K562 (cell line): ENCODE data around the gene FFAR1. TPM values are rescaled to one million over a fixed set of nuclear protein-coding genes. Genes with fewer than 3 reads are reported as not detected.

Experiments
- HEY1 ChIP-seq: fragments of 250-450 bp; sonication (Bioruptor Pico); IDR thresholded peaks from 2 replicates; pipeline ENCODE4 v1.5.0; 2020; ENCODE audit warnings: mild to moderate bottlenecking, moderate library complexity, borderline replicate concordance
- NR0B1 ChIP-seq: fragments of 450-650 bp; IDR thresholded peaks from one replicate; pipeline ENCODE4 v1.6.1; 2018; ENCODE audit warnings: mild to moderate bottlenecking, moderate library complexity; ENCODE audit not compliant: partially characterized antibody
- NR2F6 ChIP-seq: fragments of 450-650 bp; formaldehyde crosslinking; IDR thresholded peaks from 2 replicates; pipeline ENCODE4 v1.4.0; 2020; ENCODE audit warnings: mild to moderate bottlenecking
- NR4A1 ChIP-seq, 2 experiments: fragments of 250-450 bp in 1 of 2; fragments of 450-650 bp in 1 of 2; sonication (Bioruptor Pico) in 1 of 2; IDR thresholded peaks; 2 replicates each; pipeline versions ENCODE4 v1.4.0 to v1.6.1; 2016 to 2020; ENCODE audit warnings: mild to moderate bottlenecking in 2 of 2, missing compliant biosample characterization in 1 of 2, missing genetic modification characterization in 1 of 2, moderate library complexity in 1 of 2
- RCOR1 ChIP-seq, 2 experiments: IDR thresholded peaks; 2 replicates each; pipeline ENCODE4 v1.6.1; 2012; ENCODE audit warnings: low read depth in 2 of 2, low read length in 2 of 2, borderline replicate concordance in 1 of 2, improper control_type of control experiment in 1 of 2
- SMAD2 ChIP-seq: fragments of 150-350 bp; IDR thresholded peaks from 2 replicates; pipeline ENCODE4 v1.6.1; 2014; ENCODE audit warnings: low read depth, mild to moderate bottlenecking, low read length
- TARDBP ChIP-seq: fragments of 450-650 bp; IDR thresholded peaks from 2 replicates; pipeline ENCODE4 v1.6.1; 2016
- ZBED1 ChIP-seq: IDR thresholded peaks from 2 replicates; pipeline ENCODE4 v1.6.1; 2014
- ZFP1 ChIP-seq: fragments of 450-650 bp; formaldehyde crosslinking; IDR thresholded peaks from 2 replicates; pipeline ENCODE4 v1.4.0; 2020; ENCODE audit warnings: mild to moderate bottlenecking, mixed read lengths
- ZNF212 ChIP-seq: fragments of 450-650 bp; formaldehyde crosslinking; IDR thresholded peaks from 2 replicates; pipeline ENCODE4 v1.4.0; 2020; ENCODE audit warnings: mild to moderate bottlenecking
- ZNF584 ChIP-seq: fragments of 200-800 bp; sonication (Bioruptor generic); IDR thresholded peaks from 2 replicates; pipeline ENCODE4 v1.6.1; 2016; ENCODE audit warnings: low read depth, mild to moderate bottlenecking, missing genetic modification characterization, missing compliant biosample characterization
- ZNF586 ChIP-seq: fragments of 450-650 bp; formaldehyde crosslinking; conservative IDR thresholded peaks from 2 replicates; pipeline ENCODE4 v1.4.0; 2020; ENCODE audit warnings: mild to moderate bottlenecking, moderate library complexity
- ZNF668 ChIP-seq: fragments of 250-450 bp; sonication (Bioruptor Pico); IDR thresholded peaks from 2 replicates; pipeline ENCODE4 v1.8.0; 2022; ENCODE audit warnings: mild to moderate bottlenecking, inconsistent platforms
- ZNF77 ChIP-seq: fragments of 250-450 bp; sonication (Bioruptor Pico); IDR thresholded peaks from 2 replicates; pipeline ENCODE4 v1.5.0; 2020
- polyA plus RNA-seq, 8 experiments: library from polyadenylated mRNA; depleted of rRNA in 4 of 8; stranded (reverse) in 5 of 8; unstranded in 3 of 8; fragments of >200 nt; fragmentation: Nextera tagmentation in 2 of 8; fragmentation: Illumina TruSeq in 1 of 8; extraction: Ambion mirVana in 2 of 8; extraction: Trizol in 1 of 8; gene quantifications; 2 replicates each; pipeline versions ENCODE4 v1.2.1 to v1.2.3, GENCODE V29; 2011 to 2014; ENCODE audit warnings: inconsistent platforms in 1 of 8, missing spikeins in 1 of 8
- total RNA-seq, 7 experiments: library from RNA; depleted of rRNA in 6 of 7; stranded (reverse); fragments of >200 nt in 6 of 7; fragmentation: Illumina TruSeq in 2 of 7; extraction: Trizol in 2 of 7; gene quantifications; 2 replicates each; pipeline versions ENCODE4 v1.2.1 to v1.2.3, GENCODE V29; 2011 to 2021; ENCODE audit warnings: low replicate concordance in 1 of 7
- TF ChIP-seq, protein P1 (sequence below): conservative IDR thresholded peaks from 2 replicates; pipeline ENCODE4 v1.6.1; 2011; ENCODE audit warnings: low read depth, mild to moderate bottlenecking, low read length; ENCODE audit not compliant: control insufficient read depth
- TF ChIP-seq, protein P2 (sequence below): fragments of 450-650 bp; IDR thresholded peaks from 2 replicates; pipeline ENCODE4 v1.6.1; 2016; ENCODE audit warnings: antibody characterized with exemption
- TF ChIP-seq, protein P3 (sequence below), 2 experiments: fragments of 450-650 bp in 1 of 2; sonication (generic) in 1 of 2; formaldehyde crosslinking; conservative IDR thresholded peaks; 2 replicates each; pipeline versions ENCODE4 v1.4.0 to v1.8.1; 2020 to 2022; ENCODE audit warnings: mild to moderate bottlenecking in 1 of 2, missing genetic modification reagents in 1 of 2
- TF ChIP-seq, protein P4 (sequence below): fragments of 450-650 bp; IDR thresholded peaks from 2 replicates; pipeline ENCODE4 v1.6.1; 2017; ENCODE audit warnings: antibody characterized with exemption, mild to moderate bottlenecking

The FFAR1 gene
- total and polyA plus RNA-seq, 9 of the 15 experiments (the other 6 are each of a cell fraction or from before 2014, with no cell fraction given), result not detected

DNA sequence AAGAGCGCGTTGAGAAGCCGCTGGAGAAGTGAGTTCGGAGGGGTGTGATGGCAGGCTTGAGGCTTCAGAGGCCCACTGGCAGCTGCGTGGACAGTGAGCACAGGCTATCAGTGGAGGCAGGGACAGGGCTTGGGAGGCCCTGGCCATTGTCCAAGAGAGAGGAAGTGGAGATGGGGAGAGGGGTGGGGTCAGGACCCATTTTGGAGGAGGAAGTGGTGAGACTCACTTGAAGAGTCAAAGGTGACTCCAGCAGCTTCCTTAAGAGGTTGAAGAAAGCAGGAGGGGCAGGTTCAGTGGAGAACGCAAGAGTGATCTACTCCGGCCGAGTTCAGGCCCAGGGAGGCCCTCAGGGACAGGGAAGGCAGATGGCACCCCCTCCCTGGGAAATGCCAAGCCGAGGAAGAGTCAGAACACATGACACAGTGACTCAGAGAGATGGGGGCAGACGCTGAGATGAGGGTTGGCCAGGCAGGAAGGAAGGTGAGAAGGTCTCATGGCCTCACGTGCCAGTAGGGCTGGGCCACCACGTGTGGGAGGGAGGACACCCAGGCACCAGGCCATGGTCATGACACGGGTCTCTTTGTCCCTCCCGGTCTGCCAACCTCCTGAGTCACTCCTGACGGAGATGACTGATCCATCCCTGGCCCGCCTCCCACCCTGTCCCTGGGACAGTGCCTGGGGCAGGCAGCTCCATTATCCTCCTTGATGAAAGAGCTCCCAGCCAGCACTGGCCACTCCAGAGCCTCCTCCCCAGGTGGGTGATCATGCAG lies 28.8 kb upstream of the FFAR1 start (continued):
- TF ChIP-seq, protein P1, sequence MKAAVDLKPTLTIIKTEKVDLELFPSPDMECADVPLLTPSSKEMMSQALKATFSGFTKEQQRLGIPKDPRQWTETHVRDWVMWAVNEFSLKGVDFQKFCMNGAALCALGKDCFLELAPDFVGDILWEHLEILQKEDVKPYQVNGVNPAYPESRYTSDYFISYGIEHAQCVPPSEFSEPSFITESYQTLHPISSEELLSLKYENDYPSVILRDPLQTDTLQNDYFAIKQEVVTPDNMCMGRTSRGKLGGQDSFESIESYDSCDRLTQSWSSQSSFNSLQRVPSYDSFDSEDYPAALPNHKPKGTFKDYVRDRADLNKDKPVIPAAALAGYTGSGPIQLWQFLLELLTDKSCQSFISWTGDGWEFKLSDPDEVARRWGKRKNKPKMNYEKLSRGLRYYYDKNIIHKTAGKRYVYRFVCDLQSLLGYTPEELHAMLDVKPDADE, result no peak
- TF ChIP-seq TARDBP (no peak), ZFP1 (CRISPR knock-in tag) (no peak), HEY1 (CRISPR knock-in tag) (no peak), ZNF668 (CRISPR knock-in tag) (no peak), NR2F6 (CRISPR knock-in tag) (no peak), NR4A1 (CRISPR knock-in tag; IDR thresholded peaks at IDR 0.05) (no peak), NR4A1 (tag; IDR thresholded peaks at IDR 0.05) (peak; percentile 81), SMAD2 (no peak), NR0B1 (no peak), ZNF586 (no peak), ZNF584 (peak; percentile 74; the same call in 1 of the 2 replicates), ZNF77 (CRISPR knock-in tag) (no peak), RCOR1 (IDR thresholded peaks at IDR 0.05; ENCODE audit: borderline replicate concordance in 1 of 2, low read depth in 2 of 2, low read length in 2 of 2) (peak in 1 of 2 experiments; percentile 9; a peak in 1 of 4 replicates), ZBED1 (no peak), ZNF212 (CRISPR knock-in tag) (no peak)
- TF ChIP-seq, protein P2, sequence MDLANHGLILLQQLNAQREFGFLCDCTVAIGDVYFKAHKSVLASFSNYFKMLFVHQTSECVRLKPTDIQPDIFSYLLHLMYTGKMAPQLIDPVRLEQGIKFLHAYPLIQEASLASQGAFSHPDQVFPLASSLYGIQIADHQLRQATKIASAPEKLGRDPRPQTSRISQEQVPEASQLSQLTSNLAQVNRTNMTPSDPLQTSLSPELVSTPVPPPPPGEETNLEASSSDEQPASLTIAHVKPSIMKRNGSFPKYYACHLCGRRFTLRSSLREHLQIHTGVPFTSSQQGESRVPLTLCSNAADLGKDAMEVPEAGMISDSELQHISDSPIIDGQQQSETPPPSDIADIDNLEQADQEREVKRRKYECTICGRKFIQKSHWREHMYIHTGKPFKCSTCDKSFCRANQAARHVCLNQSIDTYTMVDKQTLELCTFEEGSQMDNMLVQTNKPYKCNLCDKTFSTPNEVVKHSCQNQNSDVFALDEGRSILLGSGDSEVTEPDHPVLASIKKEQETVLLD, result peak; percentile 21; the same call in 1 of the 2 replicates
- TF ChIP-seq, protein P3, sequence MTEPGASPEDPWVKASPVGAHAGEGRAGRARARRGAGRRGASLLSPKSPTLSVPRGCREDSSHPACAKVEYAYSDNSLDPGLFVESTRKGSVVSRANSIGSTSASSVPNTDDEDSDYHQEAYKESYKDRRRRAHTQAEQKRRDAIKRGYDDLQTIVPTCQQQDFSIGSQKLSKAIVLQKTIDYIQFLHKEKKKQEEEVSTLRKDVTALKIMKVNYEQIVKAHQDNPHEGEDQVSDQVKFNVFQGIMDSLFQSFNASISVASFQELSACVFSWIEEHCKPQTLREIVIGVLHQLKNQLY (CRISPR knock-in tag; conservative IDR thresholded peaks at IDR 0.05), result no peak
- TF ChIP-seq, protein P4, sequence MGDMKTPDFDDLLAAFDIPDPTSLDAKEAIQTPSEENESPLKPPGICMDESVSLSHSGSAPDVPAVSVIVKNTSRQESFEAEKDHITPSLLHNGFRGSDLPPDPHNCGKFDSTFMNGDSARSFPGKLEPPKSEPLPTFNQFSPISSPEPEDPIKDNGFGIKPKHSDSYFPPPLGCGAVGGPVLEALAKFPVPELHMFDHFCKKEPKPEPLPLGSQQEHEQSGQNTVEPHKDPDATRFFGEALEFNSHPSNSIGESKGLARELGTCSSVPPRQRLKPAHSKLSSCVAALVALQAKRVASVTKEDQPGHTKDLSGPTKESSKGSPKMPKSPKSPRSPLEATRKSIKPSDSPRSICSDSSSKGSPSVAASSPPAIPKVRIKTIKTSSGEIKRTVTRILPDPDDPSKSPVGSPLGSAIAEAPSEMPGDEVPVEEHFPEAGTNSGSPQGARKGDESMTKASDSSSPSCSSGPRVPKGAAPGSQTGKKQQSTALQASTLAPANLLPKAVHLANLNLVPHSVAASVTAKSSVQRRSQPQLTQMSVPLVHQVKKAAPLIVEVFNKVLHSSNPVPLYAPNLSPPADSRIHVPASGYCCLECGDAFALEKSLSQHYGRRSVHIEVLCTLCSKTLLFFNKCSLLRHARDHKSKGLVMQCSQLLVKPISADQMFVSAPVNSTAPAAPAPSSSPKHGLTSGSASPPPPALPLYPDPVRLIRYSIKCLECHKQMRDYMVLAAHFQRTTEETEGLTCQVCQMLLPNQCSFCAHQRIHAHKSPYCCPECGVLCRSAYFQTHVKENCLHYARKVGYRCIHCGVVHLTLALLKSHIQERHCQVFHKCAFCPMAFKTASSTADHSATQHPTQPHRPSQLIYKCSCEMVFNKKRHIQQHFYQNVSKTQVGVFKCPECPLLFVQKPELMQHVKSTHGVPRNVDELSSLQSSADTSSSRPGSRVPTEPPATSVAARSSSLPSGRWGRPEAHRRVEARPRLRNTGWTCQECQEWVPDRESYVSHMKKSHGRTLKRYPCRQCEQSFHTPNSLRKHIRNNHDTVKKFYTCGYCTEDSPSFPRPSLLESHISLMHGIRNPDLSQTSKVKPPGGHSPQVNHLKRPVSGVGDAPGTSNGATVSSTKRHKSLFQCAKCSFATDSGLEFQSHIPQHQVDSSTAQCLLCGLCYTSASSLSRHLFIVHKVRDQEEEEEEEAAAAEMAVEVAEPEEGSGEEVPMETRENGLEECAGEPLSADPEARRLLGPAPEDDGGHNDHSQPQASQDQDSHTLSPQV, result peak; percentile 95
